GM21515 (cell line): Measurements from ENCODE around the gene PDE3B.
"Not testable (repeated sequence)": the region's sequence is repeated elsewhere in the genome, so short reads cannot be mapped to it uniquely, and the experiment has no call there.

Experiments
- ATAC-seq: cut with Tn5 transposase; IDR thresholded peaks from one replicate; pipeline ENCODE4 v1.9.1; 2021; ENCODE audit not compliant: unreplicated experiment

Gene PDE3B

DNA sequence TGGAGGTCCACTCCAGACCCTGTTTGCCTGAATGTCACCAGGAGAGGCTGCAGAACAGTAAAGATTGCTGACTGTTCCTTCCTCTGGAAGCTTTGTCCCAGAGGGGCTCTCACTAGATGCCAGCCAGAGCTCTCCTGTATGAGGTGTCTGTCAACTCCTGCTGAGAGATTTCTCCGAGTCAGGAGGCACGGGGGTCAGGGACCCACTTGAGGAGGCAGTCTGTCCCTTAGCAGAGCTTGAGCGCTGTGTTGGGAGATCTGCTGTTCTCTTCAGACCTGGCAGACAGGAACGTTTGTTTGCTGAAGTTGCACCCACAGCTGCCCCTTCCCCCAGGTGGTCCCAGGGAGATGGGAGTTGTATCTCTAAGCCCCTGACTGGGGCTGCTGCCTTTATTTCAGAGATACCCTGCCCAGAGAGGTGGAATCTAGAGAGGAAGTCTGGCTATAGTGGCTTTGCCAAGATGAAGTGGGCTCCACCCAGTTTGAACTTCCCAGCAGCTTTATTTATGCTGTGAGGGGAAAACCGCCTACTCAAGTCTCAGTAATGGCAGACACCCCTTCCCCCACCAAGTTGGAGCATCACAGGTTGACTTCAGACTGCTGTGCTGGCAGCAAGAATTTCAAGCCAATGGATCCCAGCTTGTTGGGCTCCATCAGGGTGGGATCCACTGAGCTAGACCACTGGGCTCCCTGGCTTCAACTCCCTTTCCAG is 99.4 kb downstream of the PDE3B start:
- no peak for ATAC-seq

- ATAC-seq, result not testable (repeated sequence)
Observed at GRCh38 chr11:14743667-14744066, 100.1 kb downstream of the PDE3B start.

DNA sequence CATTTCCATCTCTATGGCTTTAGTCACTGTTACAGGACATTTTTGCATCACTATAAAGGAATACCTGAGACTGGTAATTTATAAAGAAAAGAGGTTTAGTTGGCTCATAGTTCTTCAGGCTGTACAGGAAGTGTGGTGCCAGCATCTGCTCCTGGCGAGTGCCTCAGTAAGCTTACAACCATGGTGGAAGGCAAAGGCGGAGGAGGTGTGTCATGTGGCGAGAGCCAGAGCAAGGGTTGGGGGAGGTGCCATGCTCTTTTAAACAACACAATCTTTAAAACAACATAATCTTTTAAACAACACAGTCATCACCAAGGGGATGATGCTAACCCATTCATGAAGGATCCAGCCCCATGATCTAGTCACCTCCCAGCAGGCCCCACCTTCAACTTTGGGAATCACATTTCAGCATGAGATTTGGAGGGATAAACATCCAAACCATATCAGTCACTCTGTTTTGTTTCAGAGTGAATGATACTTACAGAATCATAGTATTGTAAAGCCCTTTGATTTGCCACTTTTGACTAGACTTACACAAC is 103.3 kb downstream of the PDE3B start:
- no peak for ATAC-seq

DNA sequence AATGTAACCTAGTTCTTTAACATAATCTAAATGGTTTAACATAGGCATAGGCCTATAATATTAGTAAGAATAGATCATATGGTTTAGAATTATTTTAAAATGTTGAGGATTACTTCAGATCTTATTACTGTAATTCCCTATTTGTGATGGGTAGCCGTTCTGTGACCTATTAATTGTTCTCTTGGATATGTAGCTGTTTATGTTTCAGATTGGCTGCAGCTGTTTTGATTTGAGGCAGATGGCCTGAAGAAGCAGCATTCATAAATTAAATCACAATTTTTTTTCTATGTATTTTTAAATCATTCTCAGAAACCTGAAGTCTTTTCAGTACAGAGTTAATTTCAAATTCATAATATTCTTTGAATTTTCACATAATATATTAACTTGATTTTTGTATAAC is 104.5 kb downstream of the PDE3B start:
- ATAC-seq, result no peak

- no peak for ATAC-seq
Observed at GRCh38 chr11:14750911-14751310, 107.3 kb downstream of the PDE3B start.

GRCh38 chr11:14751975-14752407 is 108.4 kb downstream of the PDE3B start:
- ATAC-seq, result no peak

GRCh38 chr11:14755140-14755539 is 111.5 kb downstream of the PDE3B start:
- ATAC-seq, result no peak

DNA sequence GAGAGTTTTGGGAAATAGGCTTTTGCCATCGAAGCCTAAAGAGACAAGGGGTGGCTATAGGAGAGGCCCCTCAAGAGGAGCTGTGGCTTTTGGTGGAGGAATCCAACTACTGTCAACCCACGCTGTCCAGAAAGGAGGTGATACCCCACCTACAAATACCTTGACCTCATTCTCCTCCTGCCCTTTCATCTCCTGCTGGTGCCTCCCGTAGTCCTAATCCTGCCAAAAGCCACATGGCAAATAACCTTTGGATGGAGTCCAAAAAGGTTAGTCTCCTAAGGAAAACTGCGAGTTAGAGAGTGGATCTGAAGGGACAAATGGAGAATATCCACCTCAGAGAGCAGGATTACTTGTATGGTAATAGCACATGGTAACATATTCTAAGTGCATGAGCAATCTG is 112.7 kb downstream of the PDE3B start:
- no peak for ATAC-seq

GRCh38 chr11:14759300-14760012 is 115.9 kb downstream of the PDE3B start:
- ATAC-seq, result not testable (repeated sequence)

- ATAC-seq, result no peak
Observed at GRCh38 chr11:14764179-14764578, 120.6 kb downstream of the PDE3B start.

DNA sequence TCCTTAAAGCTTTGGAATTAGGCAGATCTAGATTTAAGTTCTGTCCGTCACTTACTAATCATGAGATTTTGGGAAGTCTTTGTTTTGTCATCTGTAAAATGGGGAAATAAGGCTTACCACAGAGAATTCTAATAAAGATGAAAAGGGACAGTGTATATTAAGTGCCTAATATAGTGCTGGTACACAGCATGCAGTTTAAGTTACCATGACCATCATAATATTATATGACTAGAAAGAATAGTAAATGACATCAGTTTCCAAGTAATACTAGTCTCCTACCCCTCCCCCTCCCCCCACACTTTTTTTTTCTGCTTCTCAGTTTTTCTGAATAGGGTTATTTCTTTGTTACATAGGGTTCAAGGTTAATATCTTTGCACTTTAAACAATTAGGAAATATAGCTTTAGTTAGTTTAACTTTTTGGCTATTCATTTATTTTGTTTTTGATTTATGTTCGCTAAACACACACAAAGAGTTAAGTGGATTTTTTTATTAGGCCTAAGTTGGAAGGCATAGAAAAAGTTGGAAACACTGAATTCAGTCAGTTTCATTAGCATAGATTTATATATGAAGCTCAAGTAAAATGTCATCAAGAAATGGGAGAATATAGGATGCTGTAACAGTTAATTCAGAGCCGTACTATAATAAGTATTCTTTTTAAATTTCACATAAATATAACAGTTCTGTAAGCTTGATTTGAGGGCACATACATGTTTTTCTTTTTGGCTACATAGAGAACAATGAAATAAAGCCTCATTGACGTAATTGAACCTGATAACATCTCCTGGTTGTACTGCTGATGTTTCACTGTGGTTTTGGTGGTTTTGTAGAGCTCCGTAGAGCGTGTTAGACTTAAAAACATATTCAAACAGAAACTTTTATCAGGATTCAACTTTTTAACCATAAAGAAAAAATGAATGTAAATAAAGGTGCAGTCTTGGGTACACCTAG is 121.2 kb downstream of the PDE3B start:
- ATAC-seq, result peak; percentile 86

GRCh38 chr11:14766585-14766984 is 123.0 kb downstream of the PDE3B start:
- no peak for ATAC-seq

GRCh38 chr11:14768526-14769188 is 125.1 kb downstream of the PDE3B start:
- ATAC-seq, result peak; percentile 58

- ATAC-seq, result no peak
Observed at GRCh38 chr11:14773755-14774154, 130.2 kb downstream of the PDE3B start.

- no peak for ATAC-seq
Observed at GRCh38 chr11:14774721-14775120, 131.1 kb downstream of the PDE3B start.

DNA sequence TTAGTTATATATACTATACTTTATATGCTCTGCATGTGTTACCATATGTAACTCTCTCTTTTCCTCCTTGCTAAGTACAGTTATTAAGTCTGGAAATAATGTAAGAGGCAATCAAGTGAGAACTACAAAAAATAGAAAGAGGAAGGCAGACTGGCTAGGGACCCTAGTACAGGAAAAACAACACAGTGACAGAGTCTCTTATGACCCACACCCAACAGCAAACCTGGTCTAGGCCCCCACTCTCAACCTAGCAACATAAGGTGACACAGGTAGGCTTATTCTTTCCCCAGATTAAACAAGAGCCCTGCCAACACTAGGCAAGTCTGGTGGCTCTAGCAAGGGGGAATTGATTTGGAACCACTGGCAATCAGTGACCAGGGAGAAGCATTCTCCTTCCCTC is 132.3 kb downstream of the PDE3B start:
- no peak for ATAC-seq

- ATAC-seq, result not testable (repeated sequence)
Observed at GRCh38 chr11:14778460-14778859, 134.9 kb downstream of the PDE3B start.

- ATAC-seq, result no peak
Observed at GRCh38 chr11:14783788-14784187, 140.2 kb downstream of the PDE3B start.

- no peak for ATAC-seq
Observed at GRCh38 chr11:14784230-14784629, 140.6 kb downstream of the PDE3B start.

DNA sequence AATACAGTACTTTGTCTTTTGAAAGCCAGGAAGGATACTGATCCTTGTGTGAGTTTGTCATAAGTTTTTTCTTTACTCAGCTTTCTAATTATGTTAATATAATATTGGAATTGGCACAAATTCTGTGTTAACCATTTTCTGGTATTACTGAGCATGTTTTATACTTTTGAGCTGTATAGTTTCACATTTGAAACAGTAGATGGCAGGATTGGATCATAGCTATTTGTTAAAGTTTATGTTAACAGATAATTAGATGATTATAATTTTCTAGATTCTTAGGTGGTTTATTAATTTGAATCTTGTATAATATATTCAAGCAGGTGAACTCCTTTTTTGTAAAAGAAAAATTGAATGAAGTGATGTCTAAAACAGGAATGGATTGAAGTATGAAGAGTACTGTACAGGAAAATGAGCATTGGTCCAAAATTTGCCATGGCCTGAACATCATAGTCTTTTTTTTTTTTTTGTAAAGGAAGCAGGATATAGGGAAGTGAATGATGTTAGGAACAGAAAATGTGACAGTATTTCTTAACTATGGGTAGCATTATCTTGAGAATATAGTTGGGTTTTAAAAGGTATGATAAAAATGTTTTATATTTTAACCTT is 146.4 kb downstream of the PDE3B start:
- no peak for ATAC-seq
